ENCODE measurements around the gene PTPRD.

The PTPRD gene

DNA sequence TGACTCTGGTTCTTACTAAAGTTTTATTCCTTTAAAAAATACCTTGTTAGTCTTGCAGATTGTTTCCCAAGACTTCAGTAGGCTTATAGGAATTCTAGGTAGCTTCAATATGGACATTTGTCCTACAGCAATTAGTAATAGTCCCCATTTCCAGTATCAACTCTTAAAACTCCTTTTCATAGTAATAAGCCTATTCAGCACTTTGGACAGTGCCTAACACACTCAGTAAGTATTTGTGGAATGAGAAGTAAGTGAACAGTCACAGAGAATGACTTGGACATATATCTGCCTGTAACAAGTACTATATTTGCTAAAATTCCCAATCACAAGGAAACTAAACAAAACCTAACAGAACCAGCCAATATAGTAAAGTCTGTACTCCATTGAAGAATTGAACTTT, 1521.4 kb downstream of the PTPRD start:
- Histone ChIP-seq H3K27ac (ENCODE audit: extremely low read depth, low read depth, low read length) (no peak overlapping the region), H3K9me3 (ENCODE audit: control insufficient read depth, insufficient read depth, low read depth, low read length) (no peaks in the 10 kb centered on the region), H3K36me3 (ENCODE audit: control insufficient read depth in 2 of 2, insufficient read depth in 1 of 2, low read length in 2 of 2) (no peaks in the 10 kb centered on the region), H3K4me1 (ENCODE audit: control insufficient read depth, insufficient read depth, low read length) (no peaks in the 10 kb centered on the region), H3K4me3 (ENCODE audit: low read depth, low read length) (no peak overlapping the region)
- ChIA-PET POLR2A (no interaction called here), CTCF (interaction anchor here (0.6 kb wide), 1 partner anchor 55 kb away, joined by 3 read pairs; no protein-coding TSS in a partner anchor)
- no peak for TF ChIP-seq ZNF548 (tag by site-specific recombination; IDR thresholded peaks at IDR 0.05)
- no peak for TF ChIP-seq ZNF350 (tag by site-specific recombination; IDR thresholded peaks at IDR 0.05)
- TF ChIP-seq ZBTB20 (tag by site-specific recombination; IDR thresholded peaks at IDR 0.05): no peak
- TF ChIP-seq KLF8 (tag by site-specific recombination; IDR thresholded peaks at IDR 0.05): no peak
- peak; percentile 84 for TF ChIP-seq REST (tag by site-specific recombination; IDR thresholded peaks at IDR 0.05)
- TF ChIP-seq ZNF670 (tag by site-specific recombination; IDR thresholded peaks at IDR 0.05; ENCODE audit: low read depth): no peak

DNA sequence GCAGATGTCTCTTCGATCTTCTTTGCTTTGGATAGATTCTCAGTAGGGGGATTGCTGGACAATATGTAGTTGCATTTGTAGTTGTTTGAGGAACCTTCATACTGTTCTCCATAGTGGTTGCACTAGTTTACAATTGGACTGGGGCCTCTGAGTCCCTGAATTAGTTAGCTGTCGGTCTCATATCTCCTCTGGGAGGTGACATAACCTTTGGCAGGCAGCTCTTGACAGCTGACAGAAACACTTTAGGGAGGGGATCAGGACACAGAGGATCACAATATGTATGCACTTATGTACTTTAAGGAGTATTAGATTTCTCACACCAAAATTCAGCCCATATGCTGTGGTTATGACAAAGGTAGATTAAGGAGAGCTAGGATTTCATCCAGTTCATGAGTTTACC, 1533.3 kb downstream of the PTPRD start:
- Histone ChIP-seq H3K27ac (ENCODE audit: extremely low read depth, low read depth, low read length) (no peak overlapping the region), H3K9me3 (ENCODE audit: control insufficient read depth, insufficient read depth, low read depth, low read length) (no peaks in the 10 kb centered on the region), H3K36me3 (ENCODE audit: control insufficient read depth in 2 of 2, insufficient read depth in 1 of 2, low read length in 2 of 2) (no peaks in the 10 kb centered on the region), H3K4me1 (ENCODE audit: control insufficient read depth, insufficient read depth, low read length) (no peaks in the 10 kb centered on the region), H3K4me3 (ENCODE audit: low read depth, low read length) (no peak overlapping the region)
- ChIA-PET POLR2A (no interaction called here), CTCF (interaction anchor here (1.3 kb wide), 1 partner anchor 9 kb away, joined by 3 read pairs; no protein-coding TSS in a partner anchor)
- TF ChIP-seq ZNF311 (tag by site-specific recombination; IDR thresholded peaks at IDR 0.05; ENCODE audit: borderline replicate concordance): no peak
- TF ChIP-seq, protein P1, sequence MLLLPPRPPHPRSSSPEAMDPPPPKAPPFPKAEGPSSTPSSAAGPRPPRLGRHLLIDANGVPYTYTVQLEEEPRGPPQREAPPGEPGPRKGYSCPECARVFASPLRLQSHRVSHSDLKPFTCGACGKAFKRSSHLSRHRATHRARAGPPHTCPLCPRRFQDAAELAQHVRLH (tag by site-specific recombination; IDR thresholded peaks at IDR 0.05): no peak
- TF ChIP-seq, protein P2, sequence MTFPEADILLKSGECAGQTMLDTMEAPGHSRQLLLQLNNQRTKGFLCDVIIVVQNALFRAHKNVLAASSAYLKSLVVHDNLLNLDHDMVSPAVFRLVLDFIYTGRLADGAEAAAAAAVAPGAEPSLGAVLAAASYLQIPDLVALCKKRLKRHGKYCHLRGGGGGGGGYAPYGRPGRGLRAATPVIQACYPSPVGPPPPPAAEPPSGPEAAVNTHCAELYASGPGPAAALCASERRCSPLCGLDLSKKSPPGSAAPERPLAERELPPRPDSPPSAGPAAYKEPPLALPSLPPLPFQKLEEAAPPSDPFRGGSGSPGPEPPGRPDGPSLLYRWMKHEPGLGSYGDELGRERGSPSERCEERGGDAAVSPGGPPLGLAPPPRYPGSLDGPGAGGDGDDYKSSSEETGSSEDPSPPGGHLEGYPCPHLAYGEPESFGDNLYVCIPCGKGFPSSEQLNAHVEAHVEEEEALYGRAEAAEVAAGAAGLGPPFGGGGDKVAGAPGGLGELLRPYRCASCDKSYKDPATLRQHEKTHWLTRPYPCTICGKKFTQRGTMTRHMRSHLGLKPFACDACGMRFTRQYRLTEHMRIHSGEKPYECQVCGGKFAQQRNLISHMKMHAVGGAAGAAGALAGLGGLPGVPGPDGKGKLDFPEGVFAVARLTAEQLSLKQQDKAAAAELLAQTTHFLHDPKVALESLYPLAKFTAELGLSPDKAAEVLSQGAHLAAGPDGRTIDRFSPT (tag by site-specific recombination; IDR thresholded peaks at IDR 0.05): no peak
- no peak for TF ChIP-seq ZNF501 (tag by site-specific recombination; IDR thresholded peaks at IDR 0.05)
- TF ChIP-seq ZNF707 (tag by site-specific recombination; IDR thresholded peaks at IDR 0.05): no peak
- TF ChIP-seq TRIM28 (IDR thresholded peaks at IDR 0.05; ENCODE audit: borderline replicate concordance, low read length): no peak
- no peak for TF ChIP-seq ZNF416 (tag by site-specific recombination; IDR thresholded peaks at IDR 0.05)
- no peak for TF ChIP-seq ZNF223 (tag by site-specific recombination; IDR thresholded peaks at IDR 0.05)
- no peak for TF ChIP-seq ZFP41 (tag by site-specific recombination; IDR thresholded peaks at IDR 0.05; ENCODE audit: borderline replicate concordance)
- no peak for TF ChIP-seq SETDB1 (IDR thresholded peaks at IDR 0.05; ENCODE audit: insufficient read length, low read length)
- TF ChIP-seq ZNF791 (tag by site-specific recombination; IDR thresholded peaks at IDR 0.05): no peak
- no peak for TF ChIP-seq ZNF473 (tag by site-specific recombination; IDR thresholded peaks at IDR 0.05)
- TF ChIP-seq ZNF114 (tag by site-specific recombination; IDR thresholded peaks at IDR 0.05): no peak
- TF ChIP-seq ZNF658 (tag by site-specific recombination; IDR thresholded peaks at IDR 0.05): no peak
- TF ChIP-seq, protein P3, sequence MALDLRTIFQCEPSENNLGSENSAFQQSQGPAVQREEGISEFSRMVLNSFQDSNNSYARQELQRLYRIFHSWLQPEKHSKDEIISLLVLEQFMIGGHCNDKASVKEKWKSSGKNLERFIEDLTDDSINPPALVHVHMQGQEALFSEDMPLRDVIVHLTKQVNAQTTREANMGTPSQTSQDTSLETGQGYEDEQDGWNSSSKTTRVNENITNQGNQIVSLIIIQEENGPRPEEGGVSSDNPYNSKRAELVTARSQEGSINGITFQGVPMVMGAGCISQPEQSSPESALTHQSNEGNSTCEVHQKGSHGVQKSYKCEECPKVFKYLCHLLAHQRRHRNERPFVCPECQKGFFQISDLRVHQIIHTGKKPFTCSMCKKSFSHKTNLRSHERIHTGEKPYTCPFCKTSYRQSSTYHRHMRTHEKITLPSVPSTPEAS (tag by site-specific recombination; IDR thresholded peaks at IDR 0.05): no peak
- TF ChIP-seq, protein P4, sequence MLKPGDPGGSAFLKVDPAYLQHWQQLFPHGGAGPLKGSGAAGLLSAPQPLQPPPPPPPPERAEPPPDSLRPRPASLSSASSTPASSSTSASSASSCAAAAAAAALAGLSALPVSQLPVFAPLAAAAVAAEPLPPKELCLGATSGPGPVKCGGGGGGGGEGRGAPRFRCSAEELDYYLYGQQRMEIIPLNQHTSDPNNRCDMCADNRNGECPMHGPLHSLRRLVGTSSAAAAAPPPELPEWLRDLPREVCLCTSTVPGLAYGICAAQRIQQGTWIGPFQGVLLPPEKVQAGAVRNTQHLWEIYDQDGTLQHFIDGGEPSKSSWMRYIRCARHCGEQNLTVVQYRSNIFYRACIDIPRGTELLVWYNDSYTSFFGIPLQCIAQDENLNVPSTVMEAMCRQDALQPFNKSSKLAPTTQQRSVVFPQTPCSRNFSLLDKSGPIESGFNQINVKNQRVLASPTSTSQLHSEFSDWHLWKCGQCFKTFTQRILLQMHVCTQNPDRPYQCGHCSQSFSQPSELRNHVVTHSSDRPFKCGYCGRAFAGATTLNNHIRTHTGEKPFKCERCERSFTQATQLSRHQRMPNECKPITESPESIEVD (tag by site-specific recombination; IDR thresholded peaks at IDR 0.05): no peak
- TF ChIP-seq ZNF521 (tag by site-specific recombination; IDR thresholded peaks at IDR 0.05): no peak
- TF ChIP-seq ZNF624 (tag by site-specific recombination; IDR thresholded peaks at IDR 0.05): no peak
